Activated CD8-positive, alpha-beta memory T cell treated with anti-CD3 and anti-CD28 coated beads for 4 hours (primary cell): ENCODE results near the gene RB1.
A peak's percentile ranks its signal among the peaks of the same experiment; 100 is the strongest.
"Not testable (repeated sequence)": the region's sequence is repeated elsewhere in the genome, so short reads cannot be mapped to it uniquely, and the experiment has no call there.

Experiments
- DNase-seq, 2 donors: peaks; one replicate each; pipeline ENCODE4 v3.0.0-alpha.2; 2020; ENCODE audit warnings: low read depth in 2 of 2

The RB1 gene

GRCh38 chr13:48448959-48449614 lies 145.5 kb downstream of the RB1 start:
- no peak for DNase-seq

- DNase-seq = no peak
Observed at GRCh38 chr13:48449656-48450055, 146.1 kb downstream of the RB1 start.

GRCh38 chr13:48451196-48451595 lies 147.6 kb downstream of the RB1 start:
- not testable (repeated sequence) for DNase-seq

- no peak for DNase-seq
Observed at GRCh38 chr13:48456546-48456945, 153.0 kb downstream of the RB1 start.

- no peak for DNase-seq
Observed at GRCh38 chr13:48457578-48458242, 154.2 kb downstream of the RB1 start.

GRCh38 chr13:48475230-48475629 lies 171.7 kb downstream of the RB1 start:
- DNase-seq = no peak

GRCh38 chr13:48476215-48476614 lies 172.7 kb downstream of the RB1 start:
- DNase-seq = no peak

- no peak for DNase-seq
Observed at GRCh38 chr13:48476686-48477085, 173.1 kb downstream of the RB1 start.

- DNase-seq = no peak
Observed at GRCh38 chr13:48477191-48477855, 173.8 kb downstream of the RB1 start.

GRCh38 chr13:48478391-48478790 lies 174.8 kb downstream of the RB1 start:
- no peak for DNase-seq

GRCh38 chr13:48483575-48483974 lies 180.0 kb downstream of the RB1 start:
- DNase-seq = no peak

GRCh38 chr13:48485432-48485831 lies 181.9 kb downstream of the RB1 start:
- no peak for DNase-seq

GRCh38 chr13:48486362-48486761 lies 182.8 kb downstream of the RB1 start:
- no peak for DNase-seq

GRCh38 chr13:48486836-48487235 lies 183.3 kb downstream of the RB1 start:
- DNase-seq = no peak

GRCh38 chr13:48487968-48488367 lies 184.4 kb downstream of the RB1 start:
- no peak for DNase-seq

GRCh38 chr13:48488995-48489394 lies 185.4 kb downstream of the RB1 start:
- no peak for DNase-seq

GRCh38 chr13:48489666-48490065 lies 186.1 kb downstream of the RB1 start:
- DNase-seq = no peak

- DNase-seq = no peak
Observed at GRCh38 chr13:48490241-48490640, 186.7 kb downstream of the RB1 start.

GRCh38 chr13:48491423-48492095 lies 188.0 kb downstream of the RB1 start:
- DNase-seq = no peak

- DNase-seq = no peak
Observed at GRCh38 chr13:48492096-48492440, 188.5 kb downstream of the RB1 start.

GRCh38 chr13:48492470-48493065 lies 189.0 kb downstream of the RB1 start:
- peak; percentile 34 to 46 for DNase-seq

- no peak for DNase-seq
Observed at GRCh38 chr13:48493066-48493765, 189.7 kb downstream of the RB1 start.
